ENCODE measurements around the gene CCNY. TPM values are rescaled to one million over a fixed set of nuclear protein-coding genes. Genes with fewer than 3 reads are reported as not detected.

The CCNY gene
- total and polyA plus RNA-seq, 12 donors, result 26.0 to 99.4 (median 88.9) TPM

DNA sequence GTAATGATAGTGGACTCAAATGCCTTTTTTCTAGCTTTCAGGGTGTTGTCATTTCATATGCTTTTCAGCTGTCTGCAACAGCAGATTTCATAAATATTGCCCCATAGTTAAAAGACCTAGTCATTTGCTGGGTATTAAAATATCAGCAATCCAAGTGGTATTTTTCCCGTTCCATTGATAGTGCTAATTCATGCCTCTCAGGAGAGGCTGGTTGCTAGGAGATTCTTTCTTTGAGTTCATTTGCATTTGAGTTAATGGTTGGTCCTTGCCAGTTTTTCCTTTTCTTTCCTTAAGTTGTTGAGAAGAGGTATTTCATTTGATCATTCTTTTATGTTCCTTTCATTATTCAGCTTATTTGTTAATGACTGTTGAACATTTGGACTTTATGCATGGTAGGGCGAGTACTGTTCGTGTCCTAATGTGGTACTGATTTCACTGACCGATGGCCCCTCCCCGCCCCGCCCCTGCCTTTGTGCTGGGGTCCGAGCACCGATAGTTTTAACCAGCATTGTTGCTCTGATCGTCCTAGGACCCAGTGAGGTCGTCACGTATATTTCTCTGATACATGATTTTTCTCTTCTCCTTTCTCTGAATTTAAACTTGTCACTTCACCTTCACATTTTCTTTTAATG is 128.6 kb downstream of the CCNY start:
- no peak for ATAC-seq
- intact Hi-C loops (cut with DNase I), result loop anchor here in 2 of 10 donors (5.0 to 10.0 kb wide), 3 partner anchors 97 to 128 kb away; partner anchors contain the start of gene CCNY (in 1 of the 2)
- Histone ChIP-seq H3K4me3 (no peak overlapping the region), H3K27me3 (no peaks in the 10 kb centered on the region), H3K27ac (peak overlapping the region in 1 of 10 donors; percentile 61), H3K36me3 (no peaks in the 10 kb centered on the region), H3K4me1 (peaks cover 40 to 100% (median 94%) of the 10 kb centered on the region in 9 donors), H3K9me3 (no peaks in the 10 kb centered on the region)
- TF ChIP-seq, protein P1, sequence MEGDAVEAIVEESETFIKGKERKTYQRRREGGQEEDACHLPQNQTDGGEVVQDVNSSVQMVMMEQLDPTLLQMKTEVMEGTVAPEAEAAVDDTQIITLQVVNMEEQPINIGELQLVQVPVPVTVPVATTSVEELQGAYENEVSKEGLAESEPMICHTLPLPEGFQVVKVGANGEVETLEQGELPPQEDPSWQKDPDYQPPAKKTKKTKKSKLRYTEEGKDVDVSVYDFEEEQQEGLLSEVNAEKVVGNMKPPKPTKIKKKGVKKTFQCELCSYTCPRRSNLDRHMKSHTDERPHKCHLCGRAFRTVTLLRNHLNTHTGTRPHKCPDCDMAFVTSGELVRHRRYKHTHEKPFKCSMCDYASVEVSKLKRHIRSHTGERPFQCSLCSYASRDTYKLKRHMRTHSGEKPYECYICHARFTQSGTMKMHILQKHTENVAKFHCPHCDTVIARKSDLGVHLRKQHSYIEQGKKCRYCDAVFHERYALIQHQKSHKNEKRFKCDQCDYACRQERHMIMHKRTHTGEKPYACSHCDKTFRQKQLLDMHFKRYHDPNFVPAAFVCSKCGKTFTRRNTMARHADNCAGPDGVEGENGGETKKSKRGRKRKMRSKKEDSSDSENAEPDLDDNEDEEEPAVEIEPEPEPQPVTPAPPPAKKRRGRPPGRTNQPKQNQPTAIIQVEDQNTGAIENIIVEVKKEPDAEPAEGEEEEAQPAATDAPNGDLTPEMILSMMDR (IDR thresholded peaks at IDR 0.05), result no peak
- 82 to 83% methylated on average over 11 of the region's 11 CpGs for WGBS, 2 donors
- DNase-seq, result no peak

DNA sequence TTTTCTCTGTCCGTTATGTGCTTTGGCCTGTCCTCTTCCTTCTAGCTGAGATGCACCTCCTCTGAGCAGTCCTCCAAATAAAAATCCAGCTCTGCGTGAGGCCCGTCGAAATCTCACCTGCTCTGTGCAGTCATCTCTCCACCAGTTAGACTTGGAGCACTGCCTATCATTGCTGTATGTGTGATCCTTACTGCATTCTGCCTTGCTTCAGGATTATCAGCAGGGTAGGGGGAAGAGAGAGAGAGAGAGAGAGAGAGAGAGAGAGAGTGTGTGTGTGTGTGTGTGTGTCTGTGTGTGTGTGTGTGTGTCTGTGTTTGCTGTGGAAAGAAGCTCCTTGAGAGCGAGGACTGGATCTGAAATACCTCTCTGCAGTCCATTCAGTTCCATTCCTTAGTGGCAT is 129.4 kb downstream of the CCNY start:
- Histone ChIP-seq H3K4me1 (peaks cover 47 to 100% (median 94%) of the 10 kb centered on the region in 9 donors), H3K27me3 (no peaks in the 10 kb centered on the region), H3K27ac (peak overlapping the region in 1 of 10 donors; percentile 61), H3K9me3 (no peaks in the 10 kb centered on the region), H3K4me3 (no peak overlapping the region), H3K36me3 (no peaks in the 10 kb centered on the region)
- DNase-seq (no peak), ATAC-seq (peak in 2 of 8 donors; percentile 10 to 16)
- TF ChIP-seq, protein P1 (IDR thresholded peaks at IDR 0.05), result no peak
- 57 to 73% methylated on average over 5 of the region's 5 CpGs for WGBS, 2 donors
- intact Hi-C loops (cut with DNase I), result loop anchor here in 1 of 10 donors (10.0 kb wide), 1 partner anchor 99 kb away; no protein-coding TSS in a partner anchor

GRCh38 chr10:35466170-35466569 is 129.9 kb downstream of the CCNY start:
- ATAC-seq (no peak), DNase-seq (no peak)
- Histone ChIP-seq H3K9me3 (no peaks in the 10 kb centered on the region), H3K27ac (peak overlapping the region in 2 of 10 donors; percentile 2 to 19), H3K4me3 (no peak overlapping the region), H3K36me3 (no peaks in the 10 kb centered on the region), H3K4me1 (peaks cover 52 to 100% (median 94%) of the 10 kb centered on the region in 9 donors), H3K27me3 (no peaks in the 10 kb centered on the region)
- 74 to 80% methylated on average over 4 to 5 of the region's 5 CpGs for WGBS, 2 donors
- intact Hi-C loops (cut with DNase I), result loop anchor here in 1 of 10 donors (10.0 kb wide), 1 partner anchor 99 kb away; no protein-coding TSS in a partner anchor
- TF ChIP-seq, protein P1 (IDR thresholded peaks at IDR 0.05), result no peak

DNA sequence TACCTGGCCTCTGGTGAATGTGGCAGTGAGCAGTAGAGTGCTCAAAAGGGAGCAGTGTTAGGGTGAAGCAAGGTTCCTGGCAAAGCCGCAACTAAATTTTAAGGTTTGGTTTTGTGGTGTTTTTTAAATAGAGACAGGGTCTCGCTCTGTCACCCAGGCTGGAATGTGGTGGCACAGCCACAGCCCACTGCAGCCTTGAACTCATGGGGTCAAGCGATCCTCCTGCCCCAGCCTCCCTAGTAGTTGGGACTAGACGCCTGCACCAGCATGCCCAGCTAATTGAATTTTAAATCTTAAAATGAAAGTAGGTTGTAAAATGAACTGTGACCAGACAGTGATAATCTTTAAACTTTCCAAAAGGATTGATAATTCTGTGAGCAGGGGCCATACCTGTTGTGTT is 130.4 kb downstream of the CCNY start:
- Histone ChIP-seq H3K4me3 (no peak overlapping the region), H3K27ac (no peak overlapping the region), H3K36me3 (no peaks in the 10 kb centered on the region), H3K4me1 (peaks cover 54 to 100% (median 93%) of the 10 kb centered on the region in 9 donors), H3K9me3 (no peaks in the 10 kb centered on the region), H3K27me3 (no peaks in the 10 kb centered on the region)
- ATAC-seq, result no peak
- TF ChIP-seq, protein P1 (IDR thresholded peaks at IDR 0.05), result no peak
- intact Hi-C loops (cut with DNase I), result loop anchor here in 1 of 10 donors (10.0 kb wide), 1 partner anchor 98 kb away; no protein-coding TSS in a partner anchor
- WGBS, 2 donors, result 98% methylated on average over 4 of the region's 4 CpGs
- DNase-seq, result no peak
